Measurements from ENCODE around the gene ELL.
A peak's percentile ranks its signal among the peaks of the same experiment; 100 is the strongest.

Gene ELL

DNA sequence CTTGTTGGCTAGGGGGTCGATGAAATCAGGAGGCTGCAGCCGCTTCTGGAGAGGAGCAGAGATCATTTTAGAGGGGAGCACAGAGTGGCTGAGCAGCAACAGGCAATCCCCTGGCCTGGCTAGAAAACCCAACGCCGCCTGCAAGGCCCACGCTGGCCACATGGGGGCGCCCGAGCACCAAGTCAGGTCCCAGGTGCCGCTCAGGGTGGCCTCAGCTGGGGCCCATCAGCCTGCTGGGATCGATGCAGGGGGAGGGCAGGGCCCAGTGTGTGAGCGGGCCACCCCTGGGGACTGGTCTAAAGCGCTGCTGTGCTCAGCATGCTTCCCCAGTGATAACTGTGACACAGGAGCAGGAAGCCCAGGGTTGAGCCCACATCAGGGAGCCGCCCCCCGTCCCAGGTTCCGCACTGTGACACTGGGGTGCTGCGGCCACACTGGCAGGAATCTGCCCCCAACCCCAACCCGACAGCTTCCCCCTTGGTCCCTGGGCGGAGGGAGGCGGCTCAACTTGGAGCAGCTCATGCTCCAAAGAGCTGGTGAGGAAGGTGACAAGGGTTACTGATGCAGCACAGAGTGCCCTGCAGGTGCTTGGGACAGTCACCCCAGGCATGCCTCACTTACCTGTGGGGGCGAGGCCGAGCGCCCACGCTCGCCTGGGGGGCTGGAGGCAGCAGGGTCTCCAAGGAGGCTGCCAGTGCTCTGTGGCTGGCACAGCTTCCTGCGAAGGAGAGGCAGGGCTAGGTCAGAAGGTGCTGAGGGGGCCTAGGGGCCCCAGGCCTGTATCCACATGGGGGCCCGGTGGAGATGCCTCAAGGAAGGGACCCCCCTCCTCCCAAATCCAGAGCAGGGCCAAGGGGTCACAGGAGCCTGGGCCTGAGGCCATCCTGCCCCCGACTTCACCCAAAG, 70.7 kb downstream of the ELL start:
- Histone ChIP-seq H3K4me3 (ENCODE audit: low read depth, low read length) (no peak overlapping the region), H3K36me3 (peaks cover 19% of the 10 kb centered on the region), H3K9me3 (no peaks in the 10 kb centered on the region), H3K4me1 (no peaks in the 10 kb centered on the region), H3K27me3 (no peaks in the 10 kb centered on the region)
- peak; percentile 92 for DNase-seq
- TF ChIP-seq, protein P1, sequence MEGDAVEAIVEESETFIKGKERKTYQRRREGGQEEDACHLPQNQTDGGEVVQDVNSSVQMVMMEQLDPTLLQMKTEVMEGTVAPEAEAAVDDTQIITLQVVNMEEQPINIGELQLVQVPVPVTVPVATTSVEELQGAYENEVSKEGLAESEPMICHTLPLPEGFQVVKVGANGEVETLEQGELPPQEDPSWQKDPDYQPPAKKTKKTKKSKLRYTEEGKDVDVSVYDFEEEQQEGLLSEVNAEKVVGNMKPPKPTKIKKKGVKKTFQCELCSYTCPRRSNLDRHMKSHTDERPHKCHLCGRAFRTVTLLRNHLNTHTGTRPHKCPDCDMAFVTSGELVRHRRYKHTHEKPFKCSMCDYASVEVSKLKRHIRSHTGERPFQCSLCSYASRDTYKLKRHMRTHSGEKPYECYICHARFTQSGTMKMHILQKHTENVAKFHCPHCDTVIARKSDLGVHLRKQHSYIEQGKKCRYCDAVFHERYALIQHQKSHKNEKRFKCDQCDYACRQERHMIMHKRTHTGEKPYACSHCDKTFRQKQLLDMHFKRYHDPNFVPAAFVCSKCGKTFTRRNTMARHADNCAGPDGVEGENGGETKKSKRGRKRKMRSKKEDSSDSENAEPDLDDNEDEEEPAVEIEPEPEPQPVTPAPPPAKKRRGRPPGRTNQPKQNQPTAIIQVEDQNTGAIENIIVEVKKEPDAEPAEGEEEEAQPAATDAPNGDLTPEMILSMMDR (IDR thresholded peaks at IDR 0.05; ENCODE audit: low read depth, low read length), result peak; percentile 91

DNA sequence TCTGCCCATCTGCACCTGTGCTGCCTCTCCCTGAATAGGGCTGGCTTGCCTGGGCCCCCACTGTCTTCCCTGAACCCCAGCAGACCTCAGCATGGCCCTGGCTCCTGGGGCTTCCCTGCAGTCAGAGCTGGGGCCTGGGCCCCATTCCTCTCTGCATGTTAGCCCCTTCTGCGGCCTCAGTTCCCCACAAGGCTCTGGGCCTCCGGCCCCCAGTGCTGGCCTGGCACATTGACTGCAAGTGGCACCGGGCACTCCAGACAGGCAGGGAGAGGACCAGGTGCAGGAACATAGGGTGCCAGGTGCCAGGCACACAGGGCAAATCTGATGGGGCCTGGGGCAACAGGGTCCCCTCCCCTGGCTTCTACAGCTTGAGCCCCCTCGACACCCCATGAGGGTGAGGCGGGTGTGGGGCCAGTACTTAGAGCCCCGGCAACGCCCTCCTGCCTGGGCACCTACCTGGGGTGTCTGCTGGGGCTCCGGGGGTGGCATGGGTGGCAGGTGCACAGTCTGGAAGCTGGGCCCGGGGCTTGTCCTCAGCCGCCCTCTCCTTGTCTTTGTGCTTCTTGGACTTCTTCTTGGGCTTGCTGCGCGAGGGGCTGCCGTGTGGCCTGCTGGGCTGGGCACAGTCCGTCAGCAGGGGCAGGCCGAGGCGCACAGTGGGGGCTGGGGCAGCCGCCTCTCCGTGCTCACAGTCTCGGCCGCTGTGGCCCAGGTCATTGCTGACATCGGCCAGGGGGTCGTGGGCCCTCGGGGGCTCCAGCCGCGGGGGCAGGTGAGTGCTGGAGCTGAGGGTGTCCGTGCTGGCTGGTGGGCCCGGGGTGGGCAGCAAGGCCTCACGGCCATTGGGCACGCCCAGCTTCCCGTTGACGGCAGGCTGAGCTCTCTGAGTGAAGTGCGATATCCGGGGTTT, 71.6 kb downstream of the ELL start:
- Histone ChIP-seq H3K4me3 (ENCODE audit: low read depth, low read length) (no peak overlapping the region), H3K9me3 (no peaks in the 10 kb centered on the region), H3K4me1 (no peaks in the 10 kb centered on the region), H3K27me3 (no peaks in the 10 kb centered on the region), H3K36me3 (peaks cover 24% of the 10 kb centered on the region)
- TF ChIP-seq, protein P1 (IDR thresholded peaks at IDR 0.05; ENCODE audit: low read depth, low read length), result no peak
- no peak for DNase-seq

DNA sequence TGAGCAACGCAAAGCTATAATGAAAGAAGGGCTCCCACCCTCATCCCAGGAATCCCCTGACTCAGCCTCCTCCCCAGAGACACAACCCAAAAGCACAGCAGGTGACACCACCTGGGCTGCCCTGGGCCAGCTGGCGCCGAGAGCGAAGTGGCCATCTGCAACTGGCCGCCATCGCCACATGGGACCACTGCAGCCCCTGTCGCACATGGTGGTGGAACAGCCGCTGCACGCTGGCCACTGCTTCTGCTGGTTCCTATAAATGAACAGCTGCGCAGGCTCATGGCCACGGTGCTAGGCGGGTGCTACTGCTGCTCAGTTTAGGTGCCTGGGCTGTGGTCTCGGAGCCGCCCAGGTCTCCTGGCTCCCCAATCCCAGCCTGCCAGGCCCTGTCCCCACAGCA, 72.3 kb downstream of the ELL start:
- H3K27me3 ChIP-seq, result no peaks in the 10 kb centered on the region
- DNase-seq, result no peak
- H3K4me1 ChIP-seq, result no peaks in the 10 kb centered on the region
- no peak overlapping the region for H3K4me3 ChIP-seq (ENCODE audit: low read depth, low read length)
- no peaks in the 10 kb centered on the region for H3K9me3 ChIP-seq
- TF ChIP-seq, protein P1 (IDR thresholded peaks at IDR 0.05; ENCODE audit: low read depth, low read length), result no peak
- peaks cover 29% of the 10 kb centered on the region for H3K36me3 ChIP-seq

GRCh38 chr19:18446811-18447359, 75.0 kb downstream of the ELL start:
- peaks cover 37% of the 10 kb centered on the region for H3K36me3 ChIP-seq
- no peak overlapping the region for H3K4me3 ChIP-seq (ENCODE audit: low read depth, low read length)
- TF ChIP-seq, protein P1 (IDR thresholded peaks at IDR 0.05; ENCODE audit: low read depth, low read length), result no peak
- no peaks in the 10 kb centered on the region for H3K27me3 ChIP-seq
- no peak for DNase-seq
- H3K9me3 ChIP-seq, result no peaks in the 10 kb centered on the region
- no peaks in the 10 kb centered on the region for H3K4me1 ChIP-seq

- no peaks in the 10 kb centered on the region for H3K27me3 ChIP-seq
- no peak for DNase-seq
- H3K36me3 ChIP-seq, result peaks cover 37% of the 10 kb centered on the region
- TF ChIP-seq, protein P1 (IDR thresholded peaks at IDR 0.05; ENCODE audit: low read depth, low read length), result no peak
- H3K4me3 ChIP-seq (ENCODE audit: low read depth, low read length), result no peak overlapping the region
- no peaks in the 10 kb centered on the region for H3K9me3 ChIP-seq
- no peaks in the 10 kb centered on the region for H3K4me1 ChIP-seq
Measured at GRCh38 chr19:18446145-18446810, 75.6 kb downstream of the ELL start.
